ENCODE measurements around the gene XKR3.

DNA sequence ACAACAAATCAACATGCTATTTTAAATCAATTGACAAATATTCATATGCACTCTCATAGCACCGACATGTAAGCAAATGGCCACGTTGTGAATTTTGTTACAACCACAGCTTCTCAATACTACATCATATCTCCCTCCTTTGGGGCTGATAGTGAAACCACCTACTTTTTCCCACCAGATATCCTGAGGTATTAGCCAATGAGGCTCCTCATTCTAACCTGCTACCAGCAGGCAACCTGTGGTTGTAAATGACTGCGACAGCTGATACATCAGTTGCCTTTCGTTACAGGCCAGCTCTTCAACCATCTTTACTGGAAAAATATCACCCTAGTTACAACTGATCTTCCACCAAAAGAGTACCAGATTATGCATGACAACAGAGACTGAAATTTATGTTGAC, 3.7 kb upstream of the XKR3 start:
- TF ChIP-seq, protein P1, sequence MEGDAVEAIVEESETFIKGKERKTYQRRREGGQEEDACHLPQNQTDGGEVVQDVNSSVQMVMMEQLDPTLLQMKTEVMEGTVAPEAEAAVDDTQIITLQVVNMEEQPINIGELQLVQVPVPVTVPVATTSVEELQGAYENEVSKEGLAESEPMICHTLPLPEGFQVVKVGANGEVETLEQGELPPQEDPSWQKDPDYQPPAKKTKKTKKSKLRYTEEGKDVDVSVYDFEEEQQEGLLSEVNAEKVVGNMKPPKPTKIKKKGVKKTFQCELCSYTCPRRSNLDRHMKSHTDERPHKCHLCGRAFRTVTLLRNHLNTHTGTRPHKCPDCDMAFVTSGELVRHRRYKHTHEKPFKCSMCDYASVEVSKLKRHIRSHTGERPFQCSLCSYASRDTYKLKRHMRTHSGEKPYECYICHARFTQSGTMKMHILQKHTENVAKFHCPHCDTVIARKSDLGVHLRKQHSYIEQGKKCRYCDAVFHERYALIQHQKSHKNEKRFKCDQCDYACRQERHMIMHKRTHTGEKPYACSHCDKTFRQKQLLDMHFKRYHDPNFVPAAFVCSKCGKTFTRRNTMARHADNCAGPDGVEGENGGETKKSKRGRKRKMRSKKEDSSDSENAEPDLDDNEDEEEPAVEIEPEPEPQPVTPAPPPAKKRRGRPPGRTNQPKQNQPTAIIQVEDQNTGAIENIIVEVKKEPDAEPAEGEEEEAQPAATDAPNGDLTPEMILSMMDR (IDR thresholded peaks at IDR 0.05; ENCODE audit: insufficient read depth, low read length, poor library complexity, severe bottlenecking), result no peak
- TF ChIP-seq EZH2phosphoT487 (conservative IDR thresholded peaks at IDR 0.05; ENCODE audit: low read length), result no peak

All from SU-DHL-6 (cell line).